SIG-M5 (cell line): ENCODE measurements around the gene CACNA2D1.
"Not testable (repeated sequence)": the region's sequence is repeated elsewhere in the genome, so short reads cannot be mapped to it uniquely, and the experiment has no call there.

Experiments
- DNase-seq: peaks from one replicate; lab custom pipeline; 2025; lab: John Stamatoyannopoulos, UW

CACNA2D1 gene

DNA sequence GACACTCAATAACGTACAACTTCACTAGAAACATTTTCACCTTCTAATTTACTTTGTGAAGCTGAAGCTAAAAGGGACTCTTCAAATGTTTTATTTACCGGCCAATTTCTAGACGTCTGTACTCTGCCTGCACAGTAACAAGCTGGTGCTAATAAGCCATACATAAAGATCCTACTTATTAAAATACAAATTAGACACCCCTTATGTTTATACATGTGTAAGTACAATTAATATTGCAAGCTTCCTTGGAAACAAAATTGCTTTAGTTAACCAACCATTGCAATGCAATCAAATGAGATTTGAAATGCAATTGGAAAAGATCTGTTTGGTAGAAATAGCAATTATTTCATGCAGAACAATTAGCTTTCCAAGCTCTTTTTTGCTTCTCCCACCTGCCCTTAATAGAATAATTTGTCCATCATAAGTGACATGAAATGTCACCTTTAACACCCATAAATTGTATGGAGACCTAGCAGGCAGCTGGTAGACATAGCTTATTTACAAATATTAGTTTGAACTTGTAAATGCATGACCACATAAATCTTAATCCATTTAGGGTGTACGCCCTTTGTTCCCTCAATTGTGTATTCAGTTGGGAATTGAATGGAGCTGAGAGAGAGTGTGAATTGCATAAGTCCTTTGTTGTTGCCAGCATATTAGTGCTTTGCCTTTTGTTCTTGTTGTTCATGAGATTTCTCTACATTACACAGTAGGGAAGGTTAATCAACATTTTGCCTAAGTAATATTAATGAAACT, 277.1 kb downstream of the CACNA2D1 start:
- DNase-seq = no peak

DNA sequence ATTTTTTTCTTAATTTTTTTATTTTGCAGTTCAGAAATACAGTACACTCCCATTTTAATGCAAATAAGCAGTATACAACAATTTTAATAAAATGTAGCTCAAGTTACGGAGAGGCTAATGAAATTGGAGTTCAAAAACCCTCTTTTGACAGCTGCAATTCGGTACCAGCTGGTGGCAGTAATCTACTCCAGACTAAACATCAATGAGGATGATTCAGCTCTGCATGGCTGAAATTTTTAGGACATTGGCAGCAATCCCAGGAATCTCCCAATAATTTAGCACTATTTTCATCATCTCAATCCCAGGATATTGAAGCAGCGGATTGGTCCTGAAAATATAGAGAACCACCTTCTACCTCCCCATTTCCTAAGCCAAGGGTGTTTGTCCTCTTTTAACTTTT, 278.8 kb downstream of the CACNA2D1 start:
- DNase-seq = no peak

DNA sequence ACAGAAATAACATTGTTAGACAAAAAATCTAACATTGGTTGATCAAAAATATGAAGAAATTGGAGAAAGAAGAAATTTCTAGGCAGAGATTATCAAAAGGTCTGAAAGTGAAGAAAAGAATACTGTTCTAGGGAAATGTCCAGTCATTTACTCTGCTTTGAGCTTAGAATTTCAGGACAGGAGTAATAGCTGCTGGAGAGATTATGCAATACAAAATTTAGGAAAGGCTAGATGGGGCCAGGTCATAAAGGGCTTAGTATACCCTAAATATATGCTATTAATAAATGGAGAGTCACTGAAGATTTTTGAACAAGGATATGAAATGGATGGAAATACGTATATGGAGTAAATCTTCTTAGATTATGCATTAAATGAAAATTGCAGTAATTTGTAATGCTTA, 279.2 kb downstream of the CACNA2D1 start:
- DNase-seq = no peak

DNA sequence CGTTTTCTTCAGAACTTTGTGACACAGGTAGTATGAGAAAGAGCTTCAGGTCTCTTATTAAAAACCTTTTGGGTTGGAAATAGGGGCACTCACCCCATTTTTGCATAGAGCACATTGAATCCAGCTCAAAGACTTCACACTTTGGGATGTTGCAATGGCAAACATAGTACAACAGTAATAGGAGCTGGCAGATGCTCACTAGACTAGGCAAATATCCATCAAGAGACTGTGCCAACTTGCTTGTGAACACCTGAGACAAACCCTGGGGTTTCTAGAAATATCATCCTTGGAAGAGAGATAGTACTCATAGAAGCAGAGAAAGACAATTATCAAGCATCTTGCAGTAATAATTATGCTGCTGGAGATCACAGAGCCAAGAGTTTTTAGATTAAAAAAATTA, 280.0 kb downstream of the CACNA2D1 start:
- no peak for DNase-seq

DNA sequence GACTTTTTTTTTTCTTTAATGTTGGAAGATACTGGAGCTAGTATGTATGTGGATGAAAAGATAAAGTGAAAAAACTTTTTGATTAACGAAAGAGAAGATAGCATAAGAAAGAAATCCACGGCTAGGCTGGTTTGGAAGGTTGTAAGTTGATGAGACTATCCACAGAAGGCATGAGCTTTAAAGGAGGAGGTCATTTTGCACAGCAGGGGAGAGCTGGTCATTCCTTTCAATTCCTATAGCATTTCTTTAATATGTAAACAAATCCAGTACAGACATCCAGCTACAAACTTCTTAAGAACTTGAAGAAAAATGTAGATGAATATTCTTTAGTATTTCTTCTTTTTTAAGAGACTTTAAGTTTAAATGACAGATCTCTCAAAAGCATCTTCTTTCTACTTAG, 281.3 kb downstream of the CACNA2D1 start:
- DNase-seq = no peak

DNA sequence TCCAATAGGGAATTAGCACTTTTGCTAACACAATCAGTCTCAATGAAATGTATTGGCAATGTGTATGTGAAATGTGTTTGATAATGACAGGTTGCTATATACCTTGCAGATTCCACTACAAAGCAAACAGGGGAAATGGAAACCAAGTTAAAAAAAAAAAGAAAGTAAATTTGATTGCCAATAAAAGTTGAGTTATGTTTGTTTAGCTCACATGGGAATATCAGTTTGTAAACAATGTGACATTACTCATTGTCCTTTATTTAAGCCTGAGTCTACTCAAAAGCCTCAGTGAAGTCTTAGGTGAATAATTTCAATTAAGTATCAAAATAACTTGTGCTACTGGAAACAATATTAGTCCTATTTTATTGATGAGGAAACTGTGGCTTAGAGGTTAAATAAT, 285.2 kb downstream of the CACNA2D1 start:
- DNase-seq = no peak

DNA sequence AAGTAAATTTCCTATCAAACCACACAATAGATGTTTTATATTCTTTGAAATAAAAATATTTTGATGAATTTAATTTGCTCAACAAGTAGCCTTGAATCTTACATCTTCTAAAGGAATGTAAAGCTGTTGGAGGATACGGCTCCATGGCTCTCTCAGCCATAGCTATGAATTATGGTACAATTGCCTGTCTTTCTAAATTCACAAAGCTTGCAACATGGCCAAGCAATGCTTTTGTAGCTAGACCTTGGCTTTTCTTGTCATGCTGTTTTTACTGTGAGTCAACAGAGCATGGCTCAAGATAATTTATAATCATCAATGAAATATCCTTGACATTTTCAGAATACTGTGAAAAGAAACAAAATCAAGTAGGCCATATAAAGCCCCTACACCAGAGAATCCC, 286.7 kb downstream of the CACNA2D1 start:
- no peak for DNase-seq

DNA sequence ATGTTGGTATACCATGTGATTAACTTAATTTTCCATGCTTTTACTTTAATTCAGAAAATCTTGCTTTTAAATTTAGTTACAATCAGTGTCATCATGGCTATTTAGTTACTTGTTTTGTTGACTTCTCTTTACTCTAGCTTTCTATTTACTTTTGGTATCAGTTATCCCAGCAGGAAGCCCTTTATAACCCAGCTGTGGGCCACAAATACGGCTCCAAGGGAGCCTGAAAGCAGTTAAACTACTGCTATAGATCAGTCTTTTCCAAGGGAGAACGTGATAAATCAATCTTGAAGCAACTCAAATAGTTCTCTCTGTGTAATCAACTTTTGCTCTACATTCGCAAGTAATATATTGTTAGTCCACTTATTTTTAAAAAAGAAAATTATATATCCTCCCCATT, 287.4 kb downstream of the CACNA2D1 start:
- no peak for DNase-seq

DNA sequence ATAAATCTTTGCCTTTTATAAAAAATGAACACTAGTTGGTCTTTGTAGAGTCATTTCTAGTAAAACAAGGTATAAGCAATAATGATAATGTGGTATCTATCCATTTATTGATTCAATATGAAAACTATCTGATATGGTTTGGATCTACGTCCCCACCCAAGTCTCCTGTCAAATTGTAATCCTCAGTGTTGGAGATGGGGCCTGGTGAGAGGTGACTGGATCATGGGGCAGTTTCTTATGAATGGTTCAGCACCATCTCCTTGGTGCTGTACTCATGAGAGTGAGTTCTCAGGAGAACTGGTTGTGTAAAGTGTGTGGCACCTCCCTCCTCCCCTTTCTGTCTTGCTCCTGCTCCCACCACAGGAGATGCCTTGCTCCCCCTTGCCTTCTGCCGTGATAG, 288.8 kb downstream of the CACNA2D1 start:
- no peak for DNase-seq

DNA sequence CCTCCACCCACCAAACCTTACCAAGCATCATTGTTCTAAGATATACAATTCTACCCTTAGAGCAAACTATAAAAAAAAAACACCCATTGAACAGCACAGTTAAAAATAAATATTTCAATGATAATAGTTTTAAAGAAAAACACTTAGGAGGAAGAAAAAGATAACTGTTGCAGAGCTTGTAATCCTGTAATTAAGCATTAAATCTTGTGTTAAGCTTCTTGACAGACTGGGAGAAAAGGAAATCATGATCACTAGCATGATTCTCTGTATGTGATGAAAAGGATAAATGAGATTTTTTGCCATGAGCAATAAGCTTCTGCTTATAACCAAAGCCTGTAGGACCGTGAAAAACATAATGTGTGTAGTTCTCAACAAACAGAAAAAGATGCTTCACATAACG, 289.8 kb downstream of the CACNA2D1 start:
- DNase-seq = no peak

DNA sequence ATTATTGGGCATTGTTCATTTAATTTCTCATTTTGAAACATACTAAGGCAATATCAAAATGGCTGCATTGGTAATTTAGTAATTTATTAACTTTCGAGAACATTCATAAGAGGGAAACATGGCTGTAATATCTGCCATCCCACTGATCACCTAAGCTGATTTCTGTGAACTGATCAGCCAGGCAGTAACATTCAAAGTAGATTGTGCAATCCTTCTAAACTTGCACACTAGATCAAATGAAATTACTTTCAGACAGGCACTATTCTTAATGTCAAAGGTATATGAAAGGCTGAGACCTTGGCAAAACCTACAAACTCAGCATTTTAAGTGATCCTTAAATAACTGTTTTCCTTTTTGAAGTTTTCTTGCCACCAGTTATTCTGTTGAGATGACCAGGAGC, 290.7 kb downstream of the CACNA2D1 start:
- no peak for DNase-seq

DNA sequence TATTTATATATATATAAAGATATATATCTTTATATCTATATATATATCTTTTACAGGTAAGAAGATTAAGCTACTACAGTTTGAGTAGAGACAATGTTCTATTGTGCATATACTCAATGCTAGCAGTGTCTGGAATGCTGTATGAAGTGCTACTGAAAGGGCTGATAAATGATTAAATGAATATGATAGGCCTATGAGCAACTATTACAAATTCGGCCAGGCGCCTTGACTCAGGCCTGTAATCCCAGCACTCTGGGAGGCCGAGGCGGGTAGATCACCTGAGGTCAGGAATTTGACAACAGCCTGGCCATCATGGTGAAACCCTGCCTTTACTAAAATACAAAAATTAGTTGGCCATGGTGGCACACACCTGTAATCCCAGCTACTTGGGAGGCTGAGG, 297.1 kb downstream of the CACNA2D1 start:
- DNase-seq = no peak

DNA sequence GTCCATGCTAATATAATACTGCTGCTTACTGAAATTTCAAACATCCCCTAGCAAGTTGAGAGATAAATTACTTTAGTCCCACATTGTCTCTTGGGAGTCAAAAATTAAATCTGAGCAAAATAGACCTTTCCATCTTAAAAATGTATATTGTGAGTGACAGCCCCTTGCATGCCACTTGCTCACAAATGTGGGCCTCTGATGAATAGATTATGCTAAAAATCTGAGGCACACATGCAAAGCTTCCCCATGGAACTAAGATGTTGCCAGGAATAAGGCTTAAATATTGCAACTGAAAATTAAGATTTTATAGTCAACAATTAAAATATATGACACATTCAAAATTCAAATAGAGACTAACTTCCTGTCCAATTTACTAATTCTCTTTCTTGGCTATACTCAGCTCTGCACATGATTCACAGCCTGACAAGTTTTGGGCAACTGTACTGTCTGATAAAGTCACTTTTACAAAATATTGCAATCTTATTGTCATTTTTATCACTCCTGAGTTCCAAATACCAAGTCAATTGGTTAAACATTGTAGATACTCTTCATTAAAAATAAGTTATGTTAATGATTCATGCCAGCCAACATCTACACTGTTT, 301.2 kb downstream of the CACNA2D1 start:
- no peak for DNase-seq

DNA sequence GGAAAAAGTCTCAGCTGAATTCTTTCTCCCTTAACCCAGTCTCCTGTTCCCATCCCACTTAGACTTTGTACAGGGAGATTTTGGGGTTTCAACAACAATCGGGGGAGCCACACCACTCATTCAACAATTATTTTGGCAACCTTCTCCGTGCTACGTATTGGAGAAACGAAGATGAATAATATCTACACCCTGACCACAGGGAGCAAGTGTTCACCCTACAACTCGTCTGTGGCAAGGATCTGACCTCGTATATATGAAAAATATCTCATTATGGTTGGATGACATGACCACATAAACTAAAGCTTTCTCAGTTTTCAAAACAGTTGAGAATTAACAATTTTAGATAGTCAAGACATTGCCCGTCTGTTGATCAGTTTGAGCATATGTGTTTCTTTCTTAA, 302.1 kb downstream of the CACNA2D1 start:
- no peak for DNase-seq

DNA sequence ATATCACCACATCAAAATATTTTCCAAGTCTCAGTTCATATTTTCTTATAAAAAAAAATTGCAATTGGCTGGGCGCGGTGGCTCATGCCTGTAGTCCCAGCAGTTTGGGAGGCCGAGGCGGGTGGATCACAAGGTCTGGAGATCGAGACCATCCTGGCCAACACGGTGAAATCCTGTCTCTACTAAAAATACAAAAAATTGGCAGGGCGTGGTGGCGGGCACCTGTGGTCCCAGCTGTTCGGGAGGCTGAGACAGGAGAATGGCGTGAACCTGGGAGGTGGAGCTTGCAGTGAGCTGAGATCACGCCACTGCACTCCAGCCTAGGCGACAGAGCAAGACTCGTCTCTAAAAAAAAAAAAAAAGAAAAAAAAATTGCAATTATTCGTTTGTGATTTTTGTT, 303.0 kb downstream of the CACNA2D1 start:
- not testable (repeated sequence) for DNase-seq

DNA sequence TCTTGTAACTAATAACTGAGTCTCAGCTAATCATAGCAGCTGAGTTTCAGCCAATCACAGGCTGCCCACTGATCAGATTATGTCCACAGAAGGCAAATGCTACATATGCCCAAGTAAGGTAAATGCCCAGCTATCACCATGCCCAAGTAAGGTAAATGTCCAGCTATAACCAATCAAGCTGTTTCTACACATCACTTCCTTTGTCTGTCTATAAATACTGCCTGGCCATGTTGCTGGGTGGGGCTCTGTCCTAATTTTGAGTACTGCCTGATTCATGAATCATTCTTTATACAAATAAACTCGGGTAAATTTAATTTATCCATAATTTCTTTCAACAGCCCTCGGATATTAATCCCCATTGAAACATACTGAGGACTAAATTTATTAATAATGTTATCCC, 312.4 kb downstream of the CACNA2D1 start:
- no peak for DNase-seq

DNA sequence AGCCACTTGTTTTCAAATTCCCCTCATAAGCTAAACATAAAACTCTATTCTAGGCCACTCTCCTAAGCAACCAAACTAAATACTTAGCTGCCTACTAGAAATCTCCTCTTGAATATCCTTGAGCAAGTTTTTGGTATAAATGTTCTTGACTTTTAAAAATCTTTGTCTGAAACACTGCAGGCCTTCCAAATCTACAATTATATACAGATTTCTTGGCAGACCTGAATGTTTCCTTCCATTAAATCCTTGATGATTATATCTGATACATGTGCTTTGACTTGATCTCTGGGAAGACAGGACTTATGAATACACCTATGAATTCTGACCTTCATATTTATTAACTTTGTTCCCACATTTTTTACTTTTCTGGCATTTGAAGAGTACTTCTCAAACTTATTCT, 314.5 kb downstream of the CACNA2D1 start:
- DNase-seq = no peak

DNA sequence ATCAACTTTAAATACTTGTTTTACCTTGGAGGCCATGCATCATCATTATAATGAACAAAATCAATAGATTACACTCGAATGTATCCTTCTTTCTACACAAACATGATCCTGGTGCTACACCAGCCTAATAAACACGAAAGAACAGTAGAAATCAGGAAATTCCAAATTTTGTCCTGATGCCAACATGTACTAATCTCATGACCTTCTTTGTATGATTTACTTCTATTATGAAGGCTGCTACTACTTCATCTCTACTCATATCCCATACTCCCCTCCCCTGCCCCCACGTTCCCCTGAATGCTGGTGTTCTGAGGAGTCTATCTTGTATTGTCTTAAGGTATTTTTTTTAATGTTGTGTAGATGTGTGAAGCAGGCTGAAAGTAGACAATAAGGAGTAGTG, 315.0 kb downstream of the CACNA2D1 start:
- no peak for DNase-seq

DNA sequence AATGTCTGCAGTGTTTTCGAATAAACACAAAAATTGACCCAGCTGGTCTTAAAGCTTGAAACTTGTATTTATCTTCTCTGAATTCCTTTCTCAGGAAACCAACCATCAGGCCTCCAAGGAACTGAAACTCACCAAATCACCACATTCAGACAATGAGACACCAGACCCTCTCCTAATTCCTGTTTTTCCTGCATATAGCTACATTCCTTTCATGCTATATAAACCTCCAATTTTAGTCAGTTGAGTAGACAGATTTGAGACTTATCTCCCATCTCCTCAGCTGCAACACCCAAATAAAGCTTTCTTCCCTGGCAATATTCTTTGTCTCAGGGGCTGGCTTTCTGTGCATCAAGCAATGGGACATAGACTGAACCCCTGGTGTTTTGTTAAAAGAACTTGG, 317.0 kb downstream of the CACNA2D1 start:
- DNase-seq = no peak

DNA sequence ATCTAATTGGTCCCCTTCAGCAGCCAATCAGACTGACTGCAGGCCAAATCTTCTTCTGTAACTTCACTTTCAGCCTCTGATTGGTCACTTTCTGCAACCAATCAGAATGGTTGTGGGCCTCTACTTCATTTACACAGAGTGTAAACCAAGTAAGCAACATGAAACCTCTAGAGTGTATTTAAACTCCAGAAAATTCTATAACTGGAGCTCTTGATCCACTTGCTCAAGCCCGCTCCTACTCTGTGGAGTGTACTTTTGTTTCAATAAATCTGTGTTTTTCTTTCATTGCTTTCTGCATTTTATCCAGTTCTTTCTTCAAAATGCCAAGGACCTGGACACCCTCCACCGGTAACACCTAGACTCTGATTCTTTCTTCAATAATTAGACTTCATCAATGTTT, 319.1 kb downstream of the CACNA2D1 start:
- no peak for DNase-seq

DNA sequence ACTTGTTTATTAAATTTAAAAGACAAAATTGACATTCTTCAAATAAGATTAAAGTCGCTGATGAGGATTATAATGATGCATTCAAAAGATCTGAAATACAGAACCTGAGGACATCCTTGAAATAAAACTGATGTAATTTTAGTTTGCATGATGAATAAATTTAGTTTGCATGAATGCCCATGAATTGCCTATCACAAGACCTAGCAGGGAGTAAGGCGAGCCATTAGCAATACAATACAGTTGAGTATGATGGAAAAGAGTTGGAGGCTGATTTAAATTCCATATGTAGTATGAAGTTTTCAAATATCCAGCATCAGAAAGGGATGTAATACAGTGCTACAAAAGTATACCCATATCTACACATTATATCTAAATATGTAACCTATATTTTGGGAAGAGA, 321.3 kb downstream of the CACNA2D1 start:
- no peak for DNase-seq

DNA sequence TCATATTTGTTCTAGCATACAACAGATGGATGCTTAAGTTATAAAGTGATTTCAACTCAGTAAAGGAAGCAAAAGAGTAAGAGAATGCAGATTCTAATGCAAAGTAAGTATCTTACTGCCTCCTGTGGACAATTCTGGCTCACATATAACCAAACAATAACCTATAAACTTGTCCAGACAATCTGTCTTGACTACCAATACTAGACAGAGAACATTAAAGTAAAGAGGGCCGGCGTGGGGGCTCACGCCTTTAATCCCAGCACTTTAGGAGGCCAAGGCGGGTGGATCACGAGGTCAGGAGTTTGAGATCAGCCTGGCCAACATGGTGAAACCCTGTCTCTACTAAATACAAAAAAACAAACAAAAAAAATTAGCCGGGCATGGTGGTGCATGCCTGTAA, 329.3 kb downstream of the CACNA2D1 start:
- no peak for DNase-seq

DNA sequence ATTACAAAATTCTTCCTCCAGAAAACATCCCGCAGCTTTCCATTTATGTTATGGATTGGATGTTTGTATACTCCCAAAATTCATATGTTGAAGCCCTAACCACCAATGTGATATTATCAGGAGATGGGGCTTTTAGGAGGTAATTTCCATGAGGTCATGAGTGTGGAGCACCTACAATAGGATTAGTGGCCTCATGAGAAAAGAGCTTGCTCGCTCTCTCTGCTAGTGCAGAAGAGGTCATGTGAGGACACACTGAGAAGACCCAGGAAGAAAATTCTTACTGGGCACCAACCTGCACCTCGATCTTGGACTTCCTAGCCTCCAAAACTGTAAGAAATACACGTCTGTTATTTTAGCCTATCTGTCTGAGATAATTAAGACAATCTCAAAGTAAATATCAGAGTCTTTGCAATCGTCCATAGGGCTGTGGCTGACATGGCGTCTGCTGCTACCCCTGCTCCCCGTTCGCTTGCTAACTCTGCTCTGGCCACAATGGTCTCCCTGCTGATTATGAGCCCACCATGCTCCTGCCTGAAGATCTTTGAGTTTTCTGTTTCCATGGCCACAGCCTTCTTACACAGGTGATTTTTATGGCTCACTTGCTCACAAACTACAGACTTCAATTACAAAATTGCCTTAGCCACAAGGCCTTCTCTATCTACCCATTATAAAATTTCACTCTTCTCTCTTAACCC, 333.3 kb downstream of the CACNA2D1 start:
- DNase-seq = no peak

DNA sequence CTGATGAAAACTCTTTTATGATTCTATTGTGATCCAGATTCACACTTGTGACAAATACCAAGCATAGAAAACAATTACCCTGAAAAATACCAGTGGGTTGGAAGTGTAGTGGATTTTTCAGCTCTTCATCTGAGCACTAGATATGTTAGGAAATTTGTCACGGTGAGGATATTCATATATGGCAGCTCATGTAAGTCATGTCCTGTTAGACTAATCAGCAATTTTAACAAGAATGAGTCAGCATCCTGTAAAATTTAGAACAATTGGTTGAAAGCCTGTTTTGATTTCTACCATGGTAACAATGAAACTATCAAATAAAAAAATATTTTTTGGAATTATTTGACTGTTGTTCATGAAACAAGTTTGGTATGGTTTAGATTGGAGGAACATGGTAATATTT, 334.3 kb downstream of the CACNA2D1 start:
- DNase-seq = no peak
